ENCODE results near the gene FAF1. TPM values are rescaled to one million over a fixed set of nuclear protein-coding genes. Genes with fewer than 3 reads are reported as not detected.

The FAF1 gene
- polyA plus RNA-seq, 1 of the 3 experiments (the other 2 are of a cell fraction), result 8.7 TPM

- WGBS (ENCODE audit: low lambda C conversion rate), result 95% methylated on average over 8 of the region's 8 CpGs
- CTCF ChIA-PET, result no interaction called here
- Histone ChIP-seq H3K9me2 (no peaks in the 10 kb centered on the region), H3K27ac (ENCODE audit: low read depth in 2 of 2, low read length in 1 of 2) (no peak overlapping the region), H3F3A (replicated peaks; ENCODE audit: insufficient read depth) (no peaks in the 10 kb centered on the region), H3K27me3 (ENCODE audit: insufficient read depth) (no peaks in the 10 kb centered on the region), H3K79me2 (ENCODE audit: insufficient read depth) (no peaks in the 10 kb centered on the region), H2AFZ (ENCODE audit: low read depth) (no peak overlapping the region), H3K9ac (no peak overlapping the region), H3K36me3 (replicated peaks in 1 of 2; ENCODE audit: control insufficient read depth in 1 of 2, insufficient read depth in 2 of 2, low read length in 1 of 2) (peaks cover 0 to 19% of the 10 kb centered on the region in 2 experiments), H3K9me3 (no peaks in the 10 kb centered on the region), H3K4me3 (ENCODE audit: low read depth in 2 of 2, low read length in 1 of 2) (no peak overlapping the region), H3K4me2 (no peak overlapping the region), H4K20me1 (ENCODE audit: insufficient read depth) (no peaks in the 10 kb centered on the region), H3K4me1 (ENCODE audit: control insufficient read depth in 1 of 2, insufficient read depth in 2 of 2, low read depth in 1 of 2, low read length in 1 of 2) (peaks cover 0 to 9% of the 10 kb centered on the region in 2 experiments; a peak in 2 of 4 replicates)
- no peak for DNase-seq
- TF ChIP-seq GABPA (IDR thresholded peaks at IDR 0.05; ENCODE audit: low read depth) (no peak), TAF1 (IDR thresholded peaks at IDR 0.05; ENCODE audit: borderline replicate concordance, low read depth, low read length) (no peak), FOXJ3 (CRISPR knock-in tag; IDR thresholded peaks at IDR 0.05) (no peak), SMC3 (IDR thresholded peaks at IDR 0.05; ENCODE audit: low read depth, low read length) (no peak), FOXM1 (IDR thresholded peaks at IDR 0.05; ENCODE audit: low read depth) (no peak)
- TF ChIP-seq, protein P1, sequence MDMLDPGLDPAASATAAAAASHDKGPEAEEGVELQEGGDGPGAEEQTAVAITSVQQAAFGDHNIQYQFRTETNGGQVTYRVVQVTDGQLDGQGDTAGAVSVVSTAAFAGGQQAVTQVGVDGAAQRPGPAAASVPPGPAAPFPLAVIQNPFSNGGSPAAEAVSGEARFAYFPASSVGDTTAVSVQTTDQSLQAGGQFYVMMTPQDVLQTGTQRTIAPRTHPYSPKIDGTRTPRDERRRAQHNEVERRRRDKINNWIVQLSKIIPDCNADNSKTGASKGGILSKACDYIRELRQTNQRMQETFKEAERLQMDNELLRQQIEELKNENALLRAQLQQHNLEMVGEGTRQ (IDR thresholded peaks at IDR 0.05; ENCODE audit: borderline replicate concordance, low read depth, low read length), result no peak
- POLR2A ChIA-PET, result no interaction called here
Observed at GRCh38 chr1:50595874-50596273, 364.2 kb downstream of the FAF1 start.

GRCh38 chr1:50593515-50593914 is 366.6 kb downstream of the FAF1 start:
- no peaks in the 10 kb centered on the region for H3K9me3 ChIP-seq
- H3F3A ChIP-seq (replicated peaks; ENCODE audit: insufficient read depth), result no peaks in the 10 kb centered on the region
- H3K9me2 ChIP-seq, result no peaks in the 10 kb centered on the region
- no peaks in the 10 kb centered on the region for H3K79me2 ChIP-seq (ENCODE audit: insufficient read depth)
- H3K9ac ChIP-seq, result no peak overlapping the region
- H4K20me1 ChIP-seq (ENCODE audit: insufficient read depth), result no peaks in the 10 kb centered on the region
- no peak overlapping the region for H3K27ac ChIP-seq (ENCODE audit: low read depth in 2 of 2, low read length in 1 of 2)
- H2AFZ ChIP-seq (ENCODE audit: low read depth), result no peak overlapping the region
- no peak overlapping the region for H3K4me3 ChIP-seq (ENCODE audit: low read depth in 2 of 2, low read length in 1 of 2)
- H3K27me3 ChIP-seq (ENCODE audit: insufficient read depth), result no peaks in the 10 kb centered on the region
- no peak for TF ChIP-seq CHD2 (IDR thresholded peaks at IDR 0.05; ENCODE audit: low read length, partially characterized antibody)
- TF ChIP-seq, protein P2, sequence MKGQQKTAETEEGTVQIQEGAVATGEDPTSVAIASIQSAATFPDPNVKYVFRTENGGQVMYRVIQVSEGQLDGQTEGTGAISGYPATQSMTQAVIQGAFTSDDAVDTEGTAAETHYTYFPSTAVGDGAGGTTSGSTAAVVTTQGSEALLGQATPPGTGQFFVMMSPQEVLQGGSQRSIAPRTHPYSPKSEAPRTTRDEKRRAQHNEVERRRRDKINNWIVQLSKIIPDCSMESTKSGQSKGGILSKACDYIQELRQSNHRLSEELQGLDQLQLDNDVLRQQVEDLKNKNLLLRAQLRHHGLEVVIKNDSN (IDR thresholded peaks at IDR 0.05; ENCODE audit: borderline replicate concordance, low read depth), result no peak
- TF ChIP-seq, protein P3, sequence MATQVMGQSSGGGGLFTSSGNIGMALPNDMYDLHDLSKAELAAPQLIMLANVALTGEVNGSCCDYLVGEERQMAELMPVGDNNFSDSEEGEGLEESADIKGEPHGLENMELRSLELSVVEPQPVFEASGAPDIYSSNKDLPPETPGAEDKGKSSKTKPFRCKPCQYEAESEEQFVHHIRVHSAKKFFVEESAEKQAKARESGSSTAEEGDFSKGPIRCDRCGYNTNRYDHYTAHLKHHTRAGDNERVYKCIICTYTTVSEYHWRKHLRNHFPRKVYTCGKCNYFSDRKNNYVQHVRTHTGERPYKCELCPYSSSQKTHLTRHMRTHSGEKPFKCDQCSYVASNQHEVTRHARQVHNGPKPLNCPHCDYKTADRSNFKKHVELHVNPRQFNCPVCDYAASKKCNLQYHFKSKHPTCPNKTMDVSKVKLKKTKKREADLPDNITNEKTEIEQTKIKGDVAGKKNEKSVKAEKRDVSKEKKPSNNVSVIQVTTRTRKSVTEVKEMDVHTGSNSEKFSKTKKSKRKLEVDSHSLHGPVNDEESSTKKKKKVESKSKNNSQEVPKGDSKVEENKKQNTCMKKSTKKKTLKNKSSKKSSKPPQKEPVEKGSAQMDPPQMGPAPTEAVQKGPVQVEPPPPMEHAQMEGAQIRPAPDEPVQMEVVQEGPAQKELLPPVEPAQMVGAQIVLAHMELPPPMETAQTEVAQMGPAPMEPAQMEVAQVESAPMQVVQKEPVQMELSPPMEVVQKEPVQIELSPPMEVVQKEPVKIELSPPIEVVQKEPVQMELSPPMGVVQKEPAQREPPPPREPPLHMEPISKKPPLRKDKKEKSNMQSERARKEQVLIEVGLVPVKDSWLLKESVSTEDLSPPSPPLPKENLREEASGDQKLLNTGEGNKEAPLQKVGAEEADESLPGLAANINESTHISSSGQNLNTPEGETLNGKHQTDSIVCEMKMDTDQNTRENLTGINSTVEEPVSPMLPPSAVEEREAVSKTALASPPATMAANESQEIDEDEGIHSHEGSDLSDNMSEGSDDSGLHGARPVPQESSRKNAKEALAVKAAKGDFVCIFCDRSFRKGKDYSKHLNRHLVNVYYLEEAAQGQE (IDR thresholded peaks at IDR 0.05; ENCODE audit: low read depth, low read length), result no peak
- TF ChIP-seq, protein P4, sequence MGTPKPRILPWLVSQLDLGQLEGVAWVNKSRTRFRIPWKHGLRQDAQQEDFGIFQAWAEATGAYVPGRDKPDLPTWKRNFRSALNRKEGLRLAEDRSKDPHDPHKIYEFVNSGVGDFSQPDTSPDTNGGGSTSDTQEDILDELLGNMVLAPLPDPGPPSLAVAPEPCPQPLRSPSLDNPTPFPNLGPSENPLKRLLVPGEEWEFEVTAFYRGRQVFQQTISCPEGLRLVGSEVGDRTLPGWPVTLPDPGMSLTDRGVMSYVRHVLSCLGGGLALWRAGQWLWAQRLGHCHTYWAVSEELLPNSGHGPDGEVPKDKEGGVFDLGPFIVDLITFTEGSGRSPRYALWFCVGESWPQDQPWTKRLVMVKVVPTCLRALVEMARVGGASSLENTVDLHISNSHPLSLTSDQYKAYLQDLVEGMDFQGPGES (IDR thresholded peaks at IDR 0.05; ENCODE audit: low read depth, low read length), result no peak
- no peak for TF ChIP-seq FOSL2 (IDR thresholded peaks at IDR 0.05; ENCODE audit: borderline replicate concordance, low read depth)
- no peak for TF ChIP-seq FOXJ3 (CRISPR knock-in tag; IDR thresholded peaks at IDR 0.05)
- TF ChIP-seq ZBTB33 (IDR thresholded peaks at IDR 0.05; ENCODE audit: borderline replicate concordance, low read depth), result no peak
- TF ChIP-seq NRF1 (IDR thresholded peaks at IDR 0.05; ENCODE audit: low read depth, low read length), result no peak
- TF ChIP-seq EP300 (IDR thresholded peaks at IDR 0.05; ENCODE audit: borderline replicate concordance in 1 of 2, low read depth in 1 of 2, low read length in 1 of 2), result no peak
- TF ChIP-seq CTCF (IDR thresholded peaks at IDR 0.05), result no peak
- TF ChIP-seq GATA2 (CRISPR knock-in tag; IDR thresholded peaks at IDR 0.05), result no peak
- POLR2A ChIA-PET, result no interaction called here
- no peak for DNase-seq
- CTCF ChIA-PET, result no interaction called here
- peaks cover 2 to 19% of the 10 kb centered on the region in 2 experiments for H3K36me3 ChIP-seq (replicated peaks in 1 of 2; ENCODE audit: control insufficient read depth in 1 of 2, insufficient read depth in 2 of 2, low read length in 1 of 2)
- peaks cover 0 to 9% of the 10 kb centered on the region in 2 experiments; a peak in 2 of 4 replicates for H3K4me1 ChIP-seq (ENCODE audit: control insufficient read depth in 1 of 2, insufficient read depth in 2 of 2, low read depth in 1 of 2, low read length in 1 of 2)
- WGBS (ENCODE audit: low lambda C conversion rate), result 88% methylated on average over 2 of the region's 2 CpGs
- H3K4me2 ChIP-seq, result no peak overlapping the region
